Fibroblast of villous mesenchyme (primary cell): ENCODE data around the gene MYLK3. TPM values are rescaled to one million over a fixed set of nuclear protein-coding genes. Genes with fewer than 3 reads are reported as not detected.

Source experiments
- DNase-seq: peaks from one replicate; pipeline ENCODE4 v3.0.0-alpha.2; 2010; ENCODE audit warnings: low read depth
- H3K4me3 ChIP-seq: 2 replicates; pipeline ENCODE4 v1.5.1; 2011; ENCODE audit warnings: low read depth, mild to moderate bottlenecking, low read length
- CTCF ChIP-seq: IDR thresholded peaks from 2 replicates; pipeline ENCODE4 v1.5.1; 2012; ENCODE audit warnings: low read depth, mild to moderate bottlenecking, low read length; ENCODE audit not compliant: insufficient read depth
- total RNA-seq: library from RNA; depleted of rRNA; stranded (reverse); fragments of >200 nt; gene quantifications from 2 replicates; pipeline ENCODE4 v1.2.3, GENCODE V29; 2012

The MYLK3 gene
- total RNA-seq, 1 donor, result under 0.01 TPM

GRCh38 chr16:46733319-46733830, 14.8 kb downstream of the MYLK3 start:
- no peak for DNase-seq
- H3K4me3 ChIP-seq, result no peak overlapping the region
- TF ChIP-seq CTCF, result no peak

DNA sequence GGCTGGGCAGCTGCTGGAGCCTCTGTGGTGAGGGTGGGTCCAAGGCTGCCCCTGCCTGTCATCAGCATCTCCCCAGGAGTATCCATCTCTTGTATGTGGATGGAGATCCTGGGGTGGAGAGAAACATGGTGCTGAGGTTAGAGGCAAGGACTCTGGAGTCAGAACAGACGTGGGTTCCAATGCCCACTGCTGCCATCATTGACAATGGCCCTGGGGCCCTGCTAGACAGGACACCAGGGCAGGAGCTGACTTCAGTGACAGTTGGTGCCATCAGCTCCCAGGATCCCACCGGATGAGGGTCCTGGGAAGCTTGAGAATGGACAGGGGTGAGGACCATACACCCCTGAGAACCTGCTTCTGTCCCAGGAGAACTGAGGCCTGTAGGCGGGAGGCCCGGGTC, 15.6 kb downstream of the MYLK3 start:
- DNase-seq, result no peak
- TF ChIP-seq CTCF, result no peak
- H3K4me3 ChIP-seq, result no peak overlapping the region

DNA sequence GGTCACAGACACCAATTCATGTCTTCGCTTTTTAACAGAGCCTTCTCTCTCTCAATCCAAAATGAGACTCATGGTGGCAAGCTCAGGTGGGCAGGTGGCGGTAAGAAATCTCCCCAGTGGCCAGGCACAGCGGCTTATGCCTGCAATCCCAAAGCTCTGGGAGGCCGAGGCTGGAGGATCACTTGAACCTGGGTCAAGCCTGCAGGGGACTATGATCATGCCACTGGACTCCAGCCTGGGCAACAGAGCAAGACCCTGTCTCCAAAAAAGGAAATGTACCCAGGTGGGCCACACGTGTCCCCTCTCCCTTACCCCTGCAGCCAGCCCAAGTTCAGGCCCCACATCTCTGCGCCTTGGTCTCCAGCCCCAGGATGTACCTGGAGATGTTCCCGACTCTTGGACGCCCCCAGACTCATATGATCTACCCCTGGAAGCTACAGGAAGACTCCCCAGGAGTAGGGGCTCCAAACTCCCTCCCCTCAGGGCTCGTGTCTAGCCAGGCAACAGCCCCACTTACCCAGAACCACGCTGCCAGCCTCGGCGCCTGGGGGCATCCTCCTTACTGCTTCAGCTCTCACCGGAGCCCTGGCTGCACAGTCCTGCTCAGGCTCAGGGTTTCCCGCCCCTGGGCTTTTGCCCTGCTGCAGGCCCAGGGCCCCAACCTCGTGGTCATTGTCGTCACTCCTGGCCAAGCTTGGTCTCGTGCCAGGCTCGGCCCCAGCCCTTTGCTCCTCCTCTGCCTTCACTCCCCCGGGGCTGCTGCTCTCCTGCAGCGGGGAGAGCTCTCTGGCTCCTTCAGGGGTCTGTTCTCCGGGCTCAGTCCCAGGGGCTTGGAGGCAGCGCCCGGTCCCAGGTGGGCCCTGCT, 16.2 kb downstream of the MYLK3 start:
- no peak for TF ChIP-seq CTCF
- H3K4me3 ChIP-seq, result no peak overlapping the region
- DNase-seq, result no peak

DNA sequence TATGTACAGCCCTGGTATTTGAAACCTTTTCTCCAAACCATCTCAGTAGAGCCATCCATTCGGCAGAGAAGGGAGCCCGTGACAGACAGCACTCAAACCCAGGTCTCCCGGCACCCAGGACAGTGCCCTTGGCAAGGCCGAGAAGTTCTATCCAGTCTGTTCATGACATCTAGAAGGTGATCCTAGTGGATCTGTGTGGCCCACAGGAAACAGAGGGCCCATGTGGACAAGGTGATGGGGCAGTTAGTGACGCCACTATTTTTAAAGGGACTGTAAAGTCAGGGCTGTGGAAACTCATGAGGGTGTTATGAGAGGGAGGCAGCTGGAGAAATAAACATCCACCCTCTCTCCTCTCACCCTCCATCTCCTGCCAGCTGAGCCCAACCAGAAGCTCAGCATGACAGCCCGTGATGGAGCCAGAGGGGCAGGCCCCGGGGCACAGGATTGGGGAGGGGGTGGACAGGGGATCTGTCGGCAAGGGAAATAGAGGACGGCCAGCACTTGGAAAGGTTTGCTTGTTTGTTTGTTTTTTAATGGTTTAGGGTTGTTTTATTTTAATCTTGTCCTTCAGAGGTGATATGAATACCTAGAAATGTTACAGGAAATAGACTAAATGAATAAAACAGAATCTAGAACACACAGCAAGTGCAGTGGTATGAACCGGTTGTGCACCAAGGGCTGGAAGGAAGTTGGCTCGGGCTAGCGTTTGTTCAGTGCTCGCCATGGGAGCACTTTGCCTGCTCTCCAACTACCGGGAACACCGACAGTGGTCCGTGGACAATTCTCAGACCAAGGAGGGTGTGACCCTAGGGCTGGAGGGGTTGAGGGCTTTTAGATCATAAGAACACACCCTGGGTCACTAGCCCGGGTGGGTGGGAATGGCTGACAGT, 17.1 kb downstream of the MYLK3 start:
- no peak for DNase-seq
- TF ChIP-seq CTCF, result no peak
- no peak overlapping the region for H3K4me3 ChIP-seq

DNA sequence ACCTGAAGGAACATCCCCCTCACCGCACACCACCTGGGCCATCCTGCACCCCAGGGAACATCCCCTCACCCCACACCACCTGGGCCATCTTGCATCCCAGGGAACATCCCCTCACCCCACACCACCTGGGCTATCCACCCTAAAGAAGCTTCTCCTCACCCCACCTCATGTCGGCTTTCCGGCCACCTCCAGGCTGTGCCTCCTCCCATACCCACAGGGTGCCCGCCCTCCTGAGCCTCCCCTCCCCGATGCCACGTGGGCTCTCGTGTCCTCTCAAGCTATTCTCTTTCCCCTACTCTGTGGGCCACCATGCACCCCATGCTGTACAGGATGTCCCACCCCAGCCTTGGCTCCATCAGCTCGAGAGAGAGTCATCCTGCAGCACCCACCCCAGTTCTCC, 18.0 kb downstream of the MYLK3 start:
- DNase-seq, result no peak
- TF ChIP-seq CTCF, result no peak
- no peak overlapping the region for H3K4me3 ChIP-seq

GRCh38 chr16:46729326-46729995, 18.7 kb downstream of the MYLK3 start:
- TF ChIP-seq CTCF, result no peak
- no peak overlapping the region for H3K4me3 ChIP-seq
- no peak for DNase-seq
